HL-60 (cell line): ENCODE results near the gene PTPRF.

Experiments used
- GABPA ChIP-seq: IDR thresholded peaks from 2 replicates; pipeline ENCODE4 v1.6.1; 2012; ENCODE audit warnings: low read depth
- POLR2AphosphoS5 ChIP-seq: IDR thresholded peaks from 2 replicates; pipeline ENCODE4 v1.6.1; 2012; ENCODE audit warnings: low read depth
- TF ChIP-seq, protein P1 (sequence below): IDR thresholded peaks from one replicate; pipeline ENCODE4 v1.5.1; 2011; ENCODE audit warnings: low read length, control low read depth, inconsistent platforms; ENCODE audit not compliant: insufficient read depth
- TF ChIP-seq, protein P2 (sequence below): IDR thresholded peaks from 2 replicates; pipeline ENCODE4 v1.6.1; 2012; ENCODE audit warnings: low read depth; ENCODE audit not compliant: insufficient replicate concordance

DNA sequence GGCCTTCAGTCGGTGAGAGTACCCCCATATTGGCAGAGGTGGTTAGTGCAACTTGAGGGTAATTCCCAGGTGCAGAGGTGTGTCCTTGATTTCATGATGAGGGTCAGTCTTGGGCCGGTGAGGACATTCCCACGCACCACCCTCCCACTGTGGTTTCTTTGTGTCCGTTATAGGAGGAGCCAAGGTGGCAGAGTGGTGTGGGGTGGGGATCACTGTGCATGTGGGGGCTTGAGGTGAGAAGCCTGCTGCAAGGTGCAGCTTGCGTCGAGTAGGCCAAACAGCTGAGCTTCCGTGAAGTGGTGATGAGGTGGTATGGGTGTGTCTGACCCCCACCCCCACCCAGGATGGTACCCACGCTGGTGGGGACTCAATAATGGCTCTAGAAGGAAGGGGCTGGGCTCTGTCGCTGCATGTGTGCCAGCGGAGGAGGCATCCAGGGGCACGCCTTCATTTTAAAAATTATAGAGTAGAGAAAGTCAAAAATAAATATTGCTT lies 6.2 kb downstream of the PTPRF start:
- TF ChIP-seq, protein P1, sequence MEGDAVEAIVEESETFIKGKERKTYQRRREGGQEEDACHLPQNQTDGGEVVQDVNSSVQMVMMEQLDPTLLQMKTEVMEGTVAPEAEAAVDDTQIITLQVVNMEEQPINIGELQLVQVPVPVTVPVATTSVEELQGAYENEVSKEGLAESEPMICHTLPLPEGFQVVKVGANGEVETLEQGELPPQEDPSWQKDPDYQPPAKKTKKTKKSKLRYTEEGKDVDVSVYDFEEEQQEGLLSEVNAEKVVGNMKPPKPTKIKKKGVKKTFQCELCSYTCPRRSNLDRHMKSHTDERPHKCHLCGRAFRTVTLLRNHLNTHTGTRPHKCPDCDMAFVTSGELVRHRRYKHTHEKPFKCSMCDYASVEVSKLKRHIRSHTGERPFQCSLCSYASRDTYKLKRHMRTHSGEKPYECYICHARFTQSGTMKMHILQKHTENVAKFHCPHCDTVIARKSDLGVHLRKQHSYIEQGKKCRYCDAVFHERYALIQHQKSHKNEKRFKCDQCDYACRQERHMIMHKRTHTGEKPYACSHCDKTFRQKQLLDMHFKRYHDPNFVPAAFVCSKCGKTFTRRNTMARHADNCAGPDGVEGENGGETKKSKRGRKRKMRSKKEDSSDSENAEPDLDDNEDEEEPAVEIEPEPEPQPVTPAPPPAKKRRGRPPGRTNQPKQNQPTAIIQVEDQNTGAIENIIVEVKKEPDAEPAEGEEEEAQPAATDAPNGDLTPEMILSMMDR, result no peak
- no peak for TF ChIP-seq POLR2AphosphoS5
- TF ChIP-seq, protein P2, sequence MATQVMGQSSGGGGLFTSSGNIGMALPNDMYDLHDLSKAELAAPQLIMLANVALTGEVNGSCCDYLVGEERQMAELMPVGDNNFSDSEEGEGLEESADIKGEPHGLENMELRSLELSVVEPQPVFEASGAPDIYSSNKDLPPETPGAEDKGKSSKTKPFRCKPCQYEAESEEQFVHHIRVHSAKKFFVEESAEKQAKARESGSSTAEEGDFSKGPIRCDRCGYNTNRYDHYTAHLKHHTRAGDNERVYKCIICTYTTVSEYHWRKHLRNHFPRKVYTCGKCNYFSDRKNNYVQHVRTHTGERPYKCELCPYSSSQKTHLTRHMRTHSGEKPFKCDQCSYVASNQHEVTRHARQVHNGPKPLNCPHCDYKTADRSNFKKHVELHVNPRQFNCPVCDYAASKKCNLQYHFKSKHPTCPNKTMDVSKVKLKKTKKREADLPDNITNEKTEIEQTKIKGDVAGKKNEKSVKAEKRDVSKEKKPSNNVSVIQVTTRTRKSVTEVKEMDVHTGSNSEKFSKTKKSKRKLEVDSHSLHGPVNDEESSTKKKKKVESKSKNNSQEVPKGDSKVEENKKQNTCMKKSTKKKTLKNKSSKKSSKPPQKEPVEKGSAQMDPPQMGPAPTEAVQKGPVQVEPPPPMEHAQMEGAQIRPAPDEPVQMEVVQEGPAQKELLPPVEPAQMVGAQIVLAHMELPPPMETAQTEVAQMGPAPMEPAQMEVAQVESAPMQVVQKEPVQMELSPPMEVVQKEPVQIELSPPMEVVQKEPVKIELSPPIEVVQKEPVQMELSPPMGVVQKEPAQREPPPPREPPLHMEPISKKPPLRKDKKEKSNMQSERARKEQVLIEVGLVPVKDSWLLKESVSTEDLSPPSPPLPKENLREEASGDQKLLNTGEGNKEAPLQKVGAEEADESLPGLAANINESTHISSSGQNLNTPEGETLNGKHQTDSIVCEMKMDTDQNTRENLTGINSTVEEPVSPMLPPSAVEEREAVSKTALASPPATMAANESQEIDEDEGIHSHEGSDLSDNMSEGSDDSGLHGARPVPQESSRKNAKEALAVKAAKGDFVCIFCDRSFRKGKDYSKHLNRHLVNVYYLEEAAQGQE, result no peak
- TF ChIP-seq GABPA, result no peak
